ENCODE results near the gene CPLX3. TPM values are rescaled to one million over a fixed set of nuclear protein-coding genes. Genes with fewer than 3 reads are reported as not detected.

The CPLX3 gene
- total and polyA plus RNA-seq, 2 donors (not counting 1 experiment from before 2014, with no cell fraction given), result not detected

DNA sequence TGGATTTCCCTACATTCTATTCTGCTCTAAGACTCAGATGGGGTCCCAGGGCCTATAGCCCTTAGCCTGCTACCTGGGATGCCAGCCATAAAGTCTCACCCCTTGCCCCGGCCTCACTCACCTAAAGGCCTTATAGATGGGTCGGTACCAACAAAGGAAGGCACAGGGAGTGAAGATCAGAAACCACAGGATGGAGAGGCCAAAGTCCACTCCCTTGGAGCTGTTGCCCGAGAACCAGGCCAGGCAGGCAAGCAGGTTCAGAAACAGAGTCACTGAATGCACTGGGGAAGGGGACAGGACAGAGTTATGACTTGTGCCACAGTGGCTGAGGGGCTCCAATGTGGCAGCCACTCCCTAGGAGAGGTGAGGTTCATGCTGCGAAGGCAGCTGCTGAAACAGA lies 24.0 kb downstream of the CPLX3 start:
- Histone ChIP-seq H3K27me3 (ENCODE audit: control insufficient read depth, insufficient read depth, low read length) (no peaks in the 10 kb centered on the region), H3K4me1 (ENCODE audit: control insufficient read depth, extremely low read depth, insufficient read depth, low read length) (no peaks in the 10 kb centered on the region), H3K79me2 (ENCODE audit: control insufficient read depth, insufficient read depth, low read length) (no peaks in the 10 kb centered on the region), H3K27ac (ENCODE audit: insufficient read depth, low read length) (no peak overlapping the region), H2AFZ (ENCODE audit: low read length) (no peak overlapping the region), H4K20me1 (ENCODE audit: control insufficient read depth, extremely low read depth, insufficient read depth, low read length) (no peaks in the 10 kb centered on the region), H3K9ac (ENCODE audit: insufficient read depth, low read length) (no peak overlapping the region), H3K4me3 (replicated peaks in 1 of 4; ENCODE audit: control extremely low read depth in 1 of 4, insufficient read depth in 1 of 4, low read depth in 3 of 4, low read length in 4 of 4) (no peak overlapping the region), H3K36me3 (ENCODE audit: control insufficient read depth, insufficient read depth, low read length) (peaks cover 15% of the 10 kb centered on the region), H3K4me2 (ENCODE audit: extremely low read depth, insufficient read depth, low read length) (no peak overlapping the region), H3K9me3 (ENCODE audit: control insufficient read depth, insufficient read depth, low read depth, low read length) (no peaks in the 10 kb centered on the region)
- no peak for DNase-seq (ENCODE audit: low read depth in 2 of 2)
- TF ChIP-seq EZH2 (IDR thresholded peaks at IDR 0.05; ENCODE audit: low read length, missing control alignments), result no peak
- TF ChIP-seq, protein P1, sequence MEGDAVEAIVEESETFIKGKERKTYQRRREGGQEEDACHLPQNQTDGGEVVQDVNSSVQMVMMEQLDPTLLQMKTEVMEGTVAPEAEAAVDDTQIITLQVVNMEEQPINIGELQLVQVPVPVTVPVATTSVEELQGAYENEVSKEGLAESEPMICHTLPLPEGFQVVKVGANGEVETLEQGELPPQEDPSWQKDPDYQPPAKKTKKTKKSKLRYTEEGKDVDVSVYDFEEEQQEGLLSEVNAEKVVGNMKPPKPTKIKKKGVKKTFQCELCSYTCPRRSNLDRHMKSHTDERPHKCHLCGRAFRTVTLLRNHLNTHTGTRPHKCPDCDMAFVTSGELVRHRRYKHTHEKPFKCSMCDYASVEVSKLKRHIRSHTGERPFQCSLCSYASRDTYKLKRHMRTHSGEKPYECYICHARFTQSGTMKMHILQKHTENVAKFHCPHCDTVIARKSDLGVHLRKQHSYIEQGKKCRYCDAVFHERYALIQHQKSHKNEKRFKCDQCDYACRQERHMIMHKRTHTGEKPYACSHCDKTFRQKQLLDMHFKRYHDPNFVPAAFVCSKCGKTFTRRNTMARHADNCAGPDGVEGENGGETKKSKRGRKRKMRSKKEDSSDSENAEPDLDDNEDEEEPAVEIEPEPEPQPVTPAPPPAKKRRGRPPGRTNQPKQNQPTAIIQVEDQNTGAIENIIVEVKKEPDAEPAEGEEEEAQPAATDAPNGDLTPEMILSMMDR (conservative IDR thresholded peaks at IDR 0.05 in 1 of 2, IDR thresholded peaks at IDR 0.05 in 1 of 2; ENCODE audit: low read depth in 1 of 2, low read length in 2 of 2), result no peak

DNA sequence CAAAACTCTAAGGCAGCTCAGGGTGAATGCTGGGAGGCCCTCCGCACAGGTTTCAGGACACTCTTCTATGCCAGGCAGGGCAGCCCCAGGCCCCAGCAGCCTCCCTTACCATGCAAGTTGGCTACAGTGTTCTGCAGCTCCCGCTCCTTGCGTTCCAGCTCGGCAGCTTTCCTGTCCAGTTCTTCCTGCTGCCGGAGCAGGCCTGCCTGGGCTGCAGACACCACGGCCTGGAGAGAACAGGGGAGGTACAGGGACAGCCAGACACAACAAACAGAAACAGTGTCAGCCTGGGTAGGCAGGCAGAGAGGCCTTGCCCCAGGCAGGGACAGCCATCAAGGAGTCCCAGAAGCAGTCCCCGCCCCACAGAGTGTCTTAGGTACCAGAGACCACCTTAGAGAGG lies 25.5 kb downstream of the CPLX3 start:
- Histone ChIP-seq H2AFZ (ENCODE audit: low read length) (no peak overlapping the region), H3K9ac (ENCODE audit: insufficient read depth, low read length) (no peak overlapping the region), H3K4me1 (ENCODE audit: control insufficient read depth, extremely low read depth, insufficient read depth, low read length) (no peaks in the 10 kb centered on the region), H3K4me3 (replicated peaks in 1 of 4; ENCODE audit: control extremely low read depth in 1 of 4, insufficient read depth in 1 of 4, low read depth in 3 of 4, low read length in 4 of 4) (no peak overlapping the region), H3K9me3 (ENCODE audit: control insufficient read depth, insufficient read depth, low read depth, low read length) (no peaks in the 10 kb centered on the region), H4K20me1 (ENCODE audit: control insufficient read depth, extremely low read depth, insufficient read depth, low read length) (no peaks in the 10 kb centered on the region), H3K27ac (ENCODE audit: insufficient read depth, low read length) (no peak overlapping the region), H3K36me3 (ENCODE audit: control insufficient read depth, insufficient read depth, low read length) (peaks cover 14% of the 10 kb centered on the region), H3K79me2 (ENCODE audit: control insufficient read depth, insufficient read depth, low read length) (no peaks in the 10 kb centered on the region), H3K27me3 (ENCODE audit: control insufficient read depth, insufficient read depth, low read length) (no peaks in the 10 kb centered on the region), H3K4me2 (ENCODE audit: extremely low read depth, insufficient read depth, low read length) (no peak overlapping the region)
- no peak for TF ChIP-seq EZH2 (IDR thresholded peaks at IDR 0.05; ENCODE audit: low read length, missing control alignments)
- TF ChIP-seq, protein P1 (conservative IDR thresholded peaks at IDR 0.05 in 1 of 2, IDR thresholded peaks at IDR 0.05 in 1 of 2; ENCODE audit: low read depth in 1 of 2, low read length in 2 of 2), result no peak
- no peak for DNase-seq (ENCODE audit: low read depth in 2 of 2)

DNA sequence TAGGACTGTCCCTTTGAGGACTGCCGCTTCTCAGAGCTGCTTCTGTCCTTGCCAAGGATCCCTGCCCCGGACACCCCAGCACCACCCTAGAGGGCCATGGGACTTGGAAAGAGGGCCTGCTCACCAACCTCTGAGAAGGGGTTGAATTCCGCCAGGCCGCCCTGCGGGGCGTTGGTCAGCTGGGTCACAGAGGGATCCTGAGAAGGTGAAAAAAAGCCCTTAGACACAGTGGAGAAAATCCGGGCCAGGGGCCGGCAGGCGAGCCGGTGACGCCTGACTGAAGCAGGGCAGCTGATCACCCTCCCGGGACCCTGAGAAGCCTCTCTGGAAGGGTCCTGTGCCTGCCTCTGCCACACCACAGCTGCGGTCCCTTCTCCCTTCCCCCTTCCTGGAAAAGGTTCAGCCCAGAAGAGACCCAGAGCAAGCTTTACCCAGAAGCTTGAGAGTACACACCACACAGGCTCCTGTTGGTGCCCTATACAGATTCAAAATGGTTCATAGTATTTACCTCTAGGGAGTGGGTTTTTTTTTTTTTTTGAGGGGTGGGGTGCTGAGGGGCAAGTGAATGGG lies 28.1 kb downstream of the CPLX3 start:
- Histone ChIP-seq H3K36me3 (ENCODE audit: control insufficient read depth, insufficient read depth, low read length) (peaks cover 10% of the 10 kb centered on the region), H3K9ac (ENCODE audit: insufficient read depth, low read length) (no peak overlapping the region), H3K9me3 (ENCODE audit: control insufficient read depth, insufficient read depth, low read depth, low read length) (no peaks in the 10 kb centered on the region), H3K79me2 (ENCODE audit: control insufficient read depth, insufficient read depth, low read length) (no peaks in the 10 kb centered on the region), H2AFZ (ENCODE audit: low read length) (no peak overlapping the region), H3K4me3 (replicated peaks in 1 of 4; ENCODE audit: control extremely low read depth in 1 of 4, insufficient read depth in 1 of 4, low read depth in 3 of 4, low read length in 4 of 4) (no peak overlapping the region), H3K27me3 (ENCODE audit: control insufficient read depth, insufficient read depth, low read length) (no peaks in the 10 kb centered on the region), H3K4me1 (ENCODE audit: control insufficient read depth, extremely low read depth, insufficient read depth, low read length) (no peaks in the 10 kb centered on the region), H3K27ac (ENCODE audit: insufficient read depth, low read length) (no peak overlapping the region), H3K4me2 (ENCODE audit: extremely low read depth, insufficient read depth, low read length) (no peak overlapping the region), H4K20me1 (ENCODE audit: control insufficient read depth, extremely low read depth, insufficient read depth, low read length) (no peaks in the 10 kb centered on the region)
- TF ChIP-seq, protein P1 (conservative IDR thresholded peaks at IDR 0.05 in 1 of 2, IDR thresholded peaks at IDR 0.05 in 1 of 2; ENCODE audit: low read depth in 1 of 2, low read length in 2 of 2), result no peak
- no peak for TF ChIP-seq EZH2 (IDR thresholded peaks at IDR 0.05; ENCODE audit: low read length, missing control alignments)
- DNase-seq (ENCODE audit: low read depth in 2 of 2), result no peak

All from fibroblast of lung (primary cell).